Measurements from ENCODE around the gene SASS6. TPM values are rescaled to one million over a fixed set of nuclear protein-coding genes. Genes with fewer than 3 reads are reported as not detected.

SASS6 gene
- total RNA-seq = 2.2 and 2.4 TPM in 2 replicates

GRCh38 chr1:100132566-100133477 is at the start of gene SASS6, which contains the start of gene TRMT13:
Gene SASS6 (minus strand): TSS chr1:100132930. CDS start chr1:100132814, 116 bp downstream.
Gene TRMT13 (plus strand): TSS chr1:100133163. CDS start chr1:100133169, 6 bp downstream.

GRCh38 chr1:100178091-100178490 is 45.4 kb upstream of the SASS6 start, which contains the start of gene LRRC39:
Gene LRRC39 (minus strand): TSS chr1:100178256. CDS start chr1:100168516, 9,740 bp downstream.

Small RNAs within 50 kb of the gene (small RNA-seq; reads per million reads assigned to genes)
- gene AC093019.1 = not detected

Other genes starting within 250 kb of the SASS6 start
- gene SLC35A3, start 162.9 kb downstream of the SASS6 start, total RNA-seq = 28.3 and 41.5 TPM in 2 replicates
- 9.5 and 10.2 TPM in 2 replicates for gene TRMT13, start 233 bp upstream of the SASS6 start, total RNA-seq
- gene LRRC39, start 45.3 kb upstream of the SASS6 start, total RNA-seq = 0.22 and 0.39 TPM in 2 replicates
- 6.3 and 10.0 TPM in 2 replicates for gene DBT, start 116.9 kb upstream of the SASS6 start, total RNA-seq
- 39.7 and 41.8 TPM in 2 replicates for gene RTCA, start 133.3 kb upstream of the SASS6 start, total RNA-seq
- 7.9 and 8.0 TPM in 2 replicates for gene CDC14A, start 219.6 kb upstream of the SASS6 start, total RNA-seq